Parathyroid adenoma (tissue), 2 donors: ENCODE results near the gene HOATZ.

ENCODE experiments used
- H2AFZ ChIP-seq: fragments of 300-600 bp; sonication (generic); one replicate; pipeline ENCODE4 v1.7.0; 2017; ENCODE audit warnings: antibody characterized with exemption, mild to moderate bottlenecking
- H3K27ac ChIP-seq: fragments of 300-600 bp; sonication (generic); one replicate; pipeline ENCODE4 v1.7.0; 2017
- H3K27me3 ChIP-seq: fragments of 300-600 bp; sonication (generic); one replicate; pipeline ENCODE4 v1.7.0; 2017; ENCODE audit warnings: low read length; ENCODE audit not compliant: control insufficient read depth, insufficient read depth
- H3K36me3 ChIP-seq: fragments of 300-600 bp; sonication (generic); one replicate; pipeline ENCODE4 v1.7.0; 2017; ENCODE audit warnings: low read length; ENCODE audit not compliant: control insufficient read depth, insufficient read depth
- H3K4me1 ChIP-seq: fragments of 300-600 bp; sonication (generic); one replicate; pipeline ENCODE4 v1.7.0; 2017; ENCODE audit warnings: control low read depth
- H3K4me2 ChIP-seq: fragments of 300-600 bp; sonication (generic); one replicate; pipeline ENCODE4 v1.7.0; 2017; ENCODE audit warnings: low read length
- H3K4me3 ChIP-seq: fragments of 300-600 bp; sonication (generic); one replicate; pipeline ENCODE4 v1.7.0; 2017; ENCODE audit warnings: low read depth, low read length
- H3K79me2 ChIP-seq: fragments of 300-600 bp; sonication (generic); one replicate; pipeline ENCODE4 v1.7.0; 2017; ENCODE audit warnings: control low read depth
- H3K9ac ChIP-seq: fragments of 300-600 bp; sonication (generic); one replicate; pipeline ENCODE4 v1.7.0; 2017; ENCODE audit warnings: mild to moderate bottlenecking
- H3K9me3 ChIP-seq: fragments of 300-600 bp; sonication (generic); one replicate; pipeline ENCODE4 v1.7.0; 2017; ENCODE audit warnings: low read length; ENCODE audit not compliant: control insufficient read depth
- TF ChIP-seq, protein P1 (sequence below): fragments of 300-600 bp; sonication (generic); IDR thresholded peaks from one replicate; pipeline ENCODE4 v1.7.0; 2017; ENCODE audit warnings: antibody characterized with exemption, mild to moderate bottlenecking
- donor health status: primary hyperparathyroidism.

Gene HOATZ

DNA sequence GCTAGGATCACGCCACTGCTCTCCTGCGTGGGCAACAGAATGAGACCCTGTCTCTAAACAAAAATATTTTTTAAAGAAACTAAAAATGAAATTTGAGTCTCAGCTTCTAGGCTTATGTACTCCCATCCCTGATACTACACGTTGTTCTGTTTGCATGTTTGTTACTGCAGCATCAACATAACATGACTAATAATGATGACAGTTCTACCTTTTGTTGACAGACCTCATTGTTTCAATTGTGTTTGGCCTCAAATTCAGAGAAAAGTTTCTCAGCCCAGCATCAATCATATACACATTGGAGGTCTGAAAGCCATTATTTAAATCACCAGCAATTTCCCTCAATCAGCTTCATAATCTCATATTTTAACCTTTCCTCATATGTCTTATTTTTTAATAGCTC lies 46.7 kb downstream of the HOATZ start:
- Histone ChIP-seq H3K36me3 (no peaks in the 10 kb centered on the region), H3K27me3 (no peaks in the 10 kb centered on the region), H3K9ac (no peak overlapping the region), H3K4me2 (no peak overlapping the region), H3K4me3 (no peak overlapping the region), H3K9me3 (no peaks in the 10 kb centered on the region), H3K79me2 (no peaks in the 10 kb centered on the region), H2AFZ (no peak overlapping the region), H3K27ac (no peak overlapping the region), H3K4me1 (no peaks in the 10 kb centered on the region)
- TF ChIP-seq, protein P1, sequence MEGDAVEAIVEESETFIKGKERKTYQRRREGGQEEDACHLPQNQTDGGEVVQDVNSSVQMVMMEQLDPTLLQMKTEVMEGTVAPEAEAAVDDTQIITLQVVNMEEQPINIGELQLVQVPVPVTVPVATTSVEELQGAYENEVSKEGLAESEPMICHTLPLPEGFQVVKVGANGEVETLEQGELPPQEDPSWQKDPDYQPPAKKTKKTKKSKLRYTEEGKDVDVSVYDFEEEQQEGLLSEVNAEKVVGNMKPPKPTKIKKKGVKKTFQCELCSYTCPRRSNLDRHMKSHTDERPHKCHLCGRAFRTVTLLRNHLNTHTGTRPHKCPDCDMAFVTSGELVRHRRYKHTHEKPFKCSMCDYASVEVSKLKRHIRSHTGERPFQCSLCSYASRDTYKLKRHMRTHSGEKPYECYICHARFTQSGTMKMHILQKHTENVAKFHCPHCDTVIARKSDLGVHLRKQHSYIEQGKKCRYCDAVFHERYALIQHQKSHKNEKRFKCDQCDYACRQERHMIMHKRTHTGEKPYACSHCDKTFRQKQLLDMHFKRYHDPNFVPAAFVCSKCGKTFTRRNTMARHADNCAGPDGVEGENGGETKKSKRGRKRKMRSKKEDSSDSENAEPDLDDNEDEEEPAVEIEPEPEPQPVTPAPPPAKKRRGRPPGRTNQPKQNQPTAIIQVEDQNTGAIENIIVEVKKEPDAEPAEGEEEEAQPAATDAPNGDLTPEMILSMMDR: no peak

DNA sequence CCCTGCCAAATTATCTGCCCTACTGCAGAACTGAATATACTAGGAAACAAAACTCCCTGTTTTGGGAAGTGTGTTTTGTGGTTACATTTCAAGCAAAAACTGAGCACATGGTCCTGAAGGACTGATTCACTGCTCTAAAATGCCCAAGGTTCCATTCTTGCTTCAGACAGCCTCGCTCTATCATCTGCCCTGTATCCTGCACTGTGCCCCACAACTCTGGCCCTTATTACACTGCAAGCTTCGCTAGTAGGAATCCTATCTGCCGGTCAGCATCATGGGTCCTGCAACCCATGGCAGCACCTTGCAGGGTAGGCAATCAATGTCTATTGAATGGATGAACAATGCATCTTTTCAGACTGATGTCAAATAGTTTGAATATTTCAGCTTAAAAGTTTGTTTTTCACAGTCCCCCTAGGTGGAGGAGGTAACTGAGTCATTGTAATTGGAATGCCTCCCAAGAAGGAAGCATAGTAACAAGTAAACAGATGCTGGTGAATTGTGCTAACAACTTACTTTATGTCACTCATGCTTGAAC lies 47.3 kb downstream of the HOATZ start:
- TF ChIP-seq, protein P1: no peak
- Histone ChIP-seq H3K4me1 (no peaks in the 10 kb centered on the region), H3K27me3 (no peaks in the 10 kb centered on the region), H3K36me3 (no peaks in the 10 kb centered on the region), H3K79me2 (no peaks in the 10 kb centered on the region), H3K4me3 (no peak overlapping the region), H3K9ac (no peak overlapping the region), H3K27ac (no peak overlapping the region), H2AFZ (no peak overlapping the region), H3K4me2 (no peak overlapping the region), H3K9me3 (no peaks in the 10 kb centered on the region)

DNA sequence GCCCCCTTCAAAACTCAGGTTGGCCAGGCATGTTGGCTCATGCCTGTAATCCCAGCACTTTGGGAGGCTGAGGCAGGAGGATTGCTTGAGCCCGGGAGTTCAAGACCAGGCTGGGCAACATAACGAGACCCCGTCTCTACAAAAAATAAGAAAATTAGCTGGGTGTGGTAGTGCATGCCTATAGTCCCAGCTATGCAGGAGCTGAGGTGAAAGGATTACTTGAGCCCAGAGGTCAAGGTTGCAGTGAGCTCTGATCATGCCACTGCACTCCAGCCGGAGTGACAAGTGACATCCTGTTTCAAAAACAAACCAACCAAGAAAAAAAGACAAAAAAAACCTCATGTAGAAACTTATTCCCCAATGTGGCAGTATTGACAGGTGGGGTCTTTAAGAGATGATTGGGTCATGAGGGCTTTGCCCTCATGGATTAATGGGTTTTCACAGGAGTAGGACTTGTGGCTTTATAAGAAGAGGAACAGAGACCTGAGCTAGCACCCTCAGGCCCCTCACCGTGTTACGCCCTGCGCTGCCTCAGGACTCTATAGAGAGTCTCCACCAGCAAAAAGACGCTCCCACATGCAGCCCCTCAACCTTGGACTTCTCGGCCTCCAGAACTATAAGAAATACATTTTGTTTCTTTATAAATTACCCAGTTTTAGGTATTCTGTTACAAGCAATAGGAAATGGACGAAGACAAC lies 48.3 kb downstream of the HOATZ start:
- H3K4me1 ChIP-seq: no peaks in the 10 kb centered on the region
- TF ChIP-seq, protein P1: no peak
- no peak overlapping the region for H3K4me2 ChIP-seq

DNA sequence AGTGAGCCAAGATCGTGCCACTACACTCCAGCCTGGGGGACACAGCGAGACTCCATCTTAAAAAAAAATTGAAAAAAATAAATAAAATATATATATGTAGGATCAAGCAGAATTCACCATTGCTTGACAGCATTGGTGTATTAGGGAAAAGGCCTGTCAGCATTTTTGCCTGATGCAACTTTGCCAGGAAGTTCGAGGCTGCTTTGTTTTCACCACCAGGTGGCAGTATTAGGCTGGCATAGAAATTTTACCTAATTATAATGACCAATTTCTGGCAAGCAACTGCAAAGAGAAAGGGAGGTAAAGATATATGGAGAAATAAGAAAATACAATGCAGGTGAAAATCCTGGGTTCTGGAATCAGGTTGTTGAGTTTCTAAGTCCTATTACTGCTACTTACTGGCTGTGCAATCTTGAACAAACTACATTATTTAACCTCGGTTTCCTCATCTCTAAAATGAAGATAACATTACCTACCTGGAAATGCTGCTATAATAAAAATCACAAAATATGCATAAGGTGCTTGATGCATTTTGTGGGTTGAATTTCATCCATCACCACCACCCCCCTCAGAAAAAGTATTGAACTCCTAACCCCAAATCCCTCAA lies 50.6 kb downstream of the HOATZ start:
- Histone ChIP-seq H3K27ac (no peak overlapping the region), H3K4me2 (no peak overlapping the region), H2AFZ (no peak overlapping the region), H3K4me1 (no peaks in the 10 kb centered on the region), H3K4me3 (no peak overlapping the region), H3K9me3 (no peaks in the 10 kb centered on the region), H3K79me2 (no peaks in the 10 kb centered on the region), H3K36me3 (no peaks in the 10 kb centered on the region), H3K9ac (no peak overlapping the region), H3K27me3 (no peaks in the 10 kb centered on the region)
- TF ChIP-seq, protein P1: peak; percentile 73

More for the DNA sequence above, 48.3 kb downstream of the HOATZ start:
- Histone ChIP-seq H3K27me3 (no peaks in the 10 kb centered on the region), H3K79me2 (no peaks in the 10 kb centered on the region), H3K9ac (no peak overlapping the region), H3K9me3 (no peaks in the 10 kb centered on the region), H3K36me3 (no peaks in the 10 kb centered on the region), H3K27ac (no peak overlapping the region), H3K4me3 (no peak overlapping the region), H2AFZ (no peak overlapping the region)
